ENCODE results near the gene BRD2.

Gene BRD2

GRCh38 chr6:32938494-32938893 lies 29.9 kb upstream of the BRD2 start:
- no peak for TF ChIP-seq POLR2AphosphoS5 (IDR thresholded peaks at IDR 0.05; ENCODE audit: low read depth, low read length)

- TF ChIP-seq POLR2AphosphoS5 (IDR thresholded peaks at IDR 0.05; ENCODE audit: low read depth, low read length): no peak
- no peak for TF ChIP-seq SIN3A (IDR thresholded peaks at IDR 0.05; ENCODE audit: borderline replicate concordance, insufficient read depth, low read length)
- no peak for TF ChIP-seq REST (IDR thresholded peaks at IDR 0.05; ENCODE audit: insufficient read depth in 1 of 2, low read depth in 2 of 2, low read length in 2 of 2)
- no peak for TF ChIP-seq FOXP2 (optimal IDR thresholded peaks at IDR 0.05; ENCODE audit: borderline replicate concordance, extremely low read depth, extremely low read length, insufficient read depth)
- TF ChIP-seq TAF1 (IDR thresholded peaks at IDR 0.05; ENCODE audit: borderline replicate concordance, insufficient read depth, low read length): no peak
These were observed 27.7 kb upstream of the BRD2 start, which contains the start of gene HLA-DMB for GRCh38 chr6:32940656-32941213. Gene HLA-DMB (minus strand): TSS chr6:32941028. CDS start chr6:32940807, 221 bp downstream.

GRCh38 chr6:32941214-32941768 lies 27.1 kb upstream of the BRD2 start:
- TF ChIP-seq FOXP2 (optimal IDR thresholded peaks at IDR 0.05; ENCODE audit: borderline replicate concordance, extremely low read depth, extremely low read length, insufficient read depth) (no peak), TAF1 (IDR thresholded peaks at IDR 0.05; ENCODE audit: borderline replicate concordance, insufficient read depth, low read length) (no peak), POLR2AphosphoS5 (IDR thresholded peaks at IDR 0.05; ENCODE audit: low read depth, low read length) (no peak), REST (IDR thresholded peaks at IDR 0.05; ENCODE audit: insufficient read depth in 1 of 2, low read depth in 2 of 2, low read length in 2 of 2) (no peak), SIN3A (IDR thresholded peaks at IDR 0.05; ENCODE audit: borderline replicate concordance, insufficient read depth, low read length) (no peak)

GRCh38 chr6:32943864-32944649 lies 24.3 kb upstream of the BRD2 start:
- TF ChIP-seq POLR2AphosphoS5 (IDR thresholded peaks at IDR 0.05; ENCODE audit: low read depth, low read length) (no peak), SIN3A (IDR thresholded peaks at IDR 0.05; ENCODE audit: borderline replicate concordance, insufficient read depth, low read length) (no peak), FOXP2 (optimal IDR thresholded peaks at IDR 0.05; ENCODE audit: borderline replicate concordance, extremely low read depth, extremely low read length, insufficient read depth) (no peak), TAF1 (IDR thresholded peaks at IDR 0.05; ENCODE audit: borderline replicate concordance, insufficient read depth, low read length) (no peak), REST (IDR thresholded peaks at IDR 0.05; ENCODE audit: insufficient read depth in 1 of 2, low read depth in 2 of 2, low read length in 2 of 2) (no peak)

GRCh38 chr6:32945108-32945760 lies 23.2 kb upstream of the BRD2 start:
- no peak for TF ChIP-seq REST (IDR thresholded peaks at IDR 0.05; ENCODE audit: insufficient read depth in 1 of 2, low read depth in 2 of 2, low read length in 2 of 2)
- TF ChIP-seq POLR2AphosphoS5 (IDR thresholded peaks at IDR 0.05; ENCODE audit: low read depth, low read length): no peak
- TF ChIP-seq FOXP2 (optimal IDR thresholded peaks at IDR 0.05; ENCODE audit: borderline replicate concordance, extremely low read depth, extremely low read length, insufficient read depth): no peak
- TF ChIP-seq SIN3A (IDR thresholded peaks at IDR 0.05; ENCODE audit: borderline replicate concordance, insufficient read depth, low read length): no peak
- TF ChIP-seq TAF1 (IDR thresholded peaks at IDR 0.05; ENCODE audit: borderline replicate concordance, insufficient read depth, low read length): no peak
